Liver (tissue), 3 donors: ENCODE measurements around the gene MRPS18A.

Experiments used
- TAF1 ChIP-seq: conservative IDR thresholded peaks from 2 replicates; pipeline ENCODE4 v1.6.1; 2016; ENCODE audit warnings: antibody characterized with exemption, mild to moderate bottlenecking
- TF ChIP-seq, protein P1 (sequence below): fragments of 150-350 bp; IDR thresholded peaks from 2 replicates; pipeline ENCODE4 v1.5.1; 2017; ENCODE audit warnings: improper control_type of control experiment, low read depth, low read length; ENCODE audit not compliant: missing input control
- TF ChIP-seq, protein P2 (sequence below): IDR thresholded peaks from 2 replicates; pipeline ENCODE4 v1.6.1; 2016; ENCODE audit warnings: antibody characterized with exemption
- donor health status: healthy.
- donor health status: healthy.

DNA sequence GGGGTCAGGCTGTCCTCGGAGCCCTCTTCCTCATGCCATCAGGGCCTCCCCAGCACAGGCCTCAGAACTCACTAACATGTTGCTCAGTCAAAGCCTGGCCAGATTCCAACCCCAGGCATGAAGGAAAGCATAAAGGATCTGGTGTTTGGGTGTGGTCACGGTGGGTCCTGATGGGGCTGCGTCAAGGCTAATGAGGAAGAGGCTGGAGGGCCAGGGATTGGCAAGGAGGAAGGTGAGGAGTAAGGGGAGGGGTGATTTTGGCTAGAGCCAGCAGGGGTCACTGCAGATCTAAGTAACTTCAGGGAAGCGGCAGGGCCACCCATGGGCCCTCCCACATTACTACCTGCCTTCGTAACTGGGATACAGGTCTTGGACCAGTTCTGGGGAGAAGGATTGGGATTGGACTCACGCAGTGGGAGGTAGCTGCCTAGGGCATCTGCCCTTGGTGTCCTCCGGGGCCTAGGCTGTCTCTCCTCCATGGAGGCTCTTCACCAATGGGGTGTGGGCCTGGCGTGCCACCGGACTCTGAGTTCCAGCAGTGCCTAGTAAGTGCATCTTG lies 36.2 kb upstream of the MRPS18A start:
- TF ChIP-seq, protein P1, sequence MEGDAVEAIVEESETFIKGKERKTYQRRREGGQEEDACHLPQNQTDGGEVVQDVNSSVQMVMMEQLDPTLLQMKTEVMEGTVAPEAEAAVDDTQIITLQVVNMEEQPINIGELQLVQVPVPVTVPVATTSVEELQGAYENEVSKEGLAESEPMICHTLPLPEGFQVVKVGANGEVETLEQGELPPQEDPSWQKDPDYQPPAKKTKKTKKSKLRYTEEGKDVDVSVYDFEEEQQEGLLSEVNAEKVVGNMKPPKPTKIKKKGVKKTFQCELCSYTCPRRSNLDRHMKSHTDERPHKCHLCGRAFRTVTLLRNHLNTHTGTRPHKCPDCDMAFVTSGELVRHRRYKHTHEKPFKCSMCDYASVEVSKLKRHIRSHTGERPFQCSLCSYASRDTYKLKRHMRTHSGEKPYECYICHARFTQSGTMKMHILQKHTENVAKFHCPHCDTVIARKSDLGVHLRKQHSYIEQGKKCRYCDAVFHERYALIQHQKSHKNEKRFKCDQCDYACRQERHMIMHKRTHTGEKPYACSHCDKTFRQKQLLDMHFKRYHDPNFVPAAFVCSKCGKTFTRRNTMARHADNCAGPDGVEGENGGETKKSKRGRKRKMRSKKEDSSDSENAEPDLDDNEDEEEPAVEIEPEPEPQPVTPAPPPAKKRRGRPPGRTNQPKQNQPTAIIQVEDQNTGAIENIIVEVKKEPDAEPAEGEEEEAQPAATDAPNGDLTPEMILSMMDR = peak; percentile 79
- TF ChIP-seq TAF1 = no peak
- TF ChIP-seq, protein P2, sequence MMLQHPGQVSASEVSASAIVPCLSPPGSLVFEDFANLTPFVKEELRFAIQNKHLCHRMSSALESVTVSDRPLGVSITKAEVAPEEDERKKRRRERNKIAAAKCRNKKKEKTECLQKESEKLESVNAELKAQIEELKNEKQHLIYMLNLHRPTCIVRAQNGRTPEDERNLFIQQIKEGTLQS = no peak
